ENCODE data around the gene ZNF486. TPM values are rescaled to one million over a fixed set of nuclear protein-coding genes. Genes with fewer than 3 reads are reported as not detected.

Gene ZNF486
- total RNA-seq, 1 donor from 2014 or later: 31.8 TPM

DNA sequence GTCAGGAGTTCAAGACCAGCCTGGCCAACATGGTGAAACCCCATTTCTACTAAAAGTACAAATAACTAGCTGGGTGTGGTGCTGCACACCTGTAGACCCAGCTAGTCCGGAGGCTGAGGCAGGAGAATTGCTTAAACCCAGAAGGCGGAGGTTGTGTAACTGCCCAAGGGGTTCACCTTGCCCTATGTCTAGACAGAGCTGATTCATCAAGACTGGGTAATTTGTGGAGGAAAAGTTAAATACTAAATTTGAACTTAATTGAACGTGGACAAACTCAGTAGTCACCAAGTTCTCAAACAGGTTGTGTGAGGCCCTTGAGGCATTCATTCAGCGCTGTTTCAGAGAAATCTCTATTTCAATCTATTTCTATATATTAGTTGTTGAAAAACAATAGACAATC lies 13.7 kb upstream of the ZNF486 start:
- no peak for DNase-seq (ENCODE audit: low spot score, unreplicated experiment)
- no peak overlapping the region for H3K4me3 Mint-ChIP-seq (ENCODE audit: low read depth)
- H3K27ac Mint-ChIP-seq: no peak overlapping the region
- H3K36me3 Mint-ChIP-seq (ENCODE audit: insufficient read depth): peaks cover 9% of the 10 kb centered on the region
- peaks cover 15% of the 10 kb centered on the region for H3K4me1 Mint-ChIP-seq (ENCODE audit: low read depth)
- H3K27me3 Mint-ChIP-seq: no peaks in the 10 kb centered on the region
- H3K9me3 Mint-ChIP-seq (ENCODE audit: low read depth): no peaks in the 10 kb centered on the region
- TF ChIP-seq, protein P1, sequence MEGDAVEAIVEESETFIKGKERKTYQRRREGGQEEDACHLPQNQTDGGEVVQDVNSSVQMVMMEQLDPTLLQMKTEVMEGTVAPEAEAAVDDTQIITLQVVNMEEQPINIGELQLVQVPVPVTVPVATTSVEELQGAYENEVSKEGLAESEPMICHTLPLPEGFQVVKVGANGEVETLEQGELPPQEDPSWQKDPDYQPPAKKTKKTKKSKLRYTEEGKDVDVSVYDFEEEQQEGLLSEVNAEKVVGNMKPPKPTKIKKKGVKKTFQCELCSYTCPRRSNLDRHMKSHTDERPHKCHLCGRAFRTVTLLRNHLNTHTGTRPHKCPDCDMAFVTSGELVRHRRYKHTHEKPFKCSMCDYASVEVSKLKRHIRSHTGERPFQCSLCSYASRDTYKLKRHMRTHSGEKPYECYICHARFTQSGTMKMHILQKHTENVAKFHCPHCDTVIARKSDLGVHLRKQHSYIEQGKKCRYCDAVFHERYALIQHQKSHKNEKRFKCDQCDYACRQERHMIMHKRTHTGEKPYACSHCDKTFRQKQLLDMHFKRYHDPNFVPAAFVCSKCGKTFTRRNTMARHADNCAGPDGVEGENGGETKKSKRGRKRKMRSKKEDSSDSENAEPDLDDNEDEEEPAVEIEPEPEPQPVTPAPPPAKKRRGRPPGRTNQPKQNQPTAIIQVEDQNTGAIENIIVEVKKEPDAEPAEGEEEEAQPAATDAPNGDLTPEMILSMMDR (IDR thresholded peaks at IDR 0.05; ENCODE audit: unreplicated experiment): no peak

DNA sequence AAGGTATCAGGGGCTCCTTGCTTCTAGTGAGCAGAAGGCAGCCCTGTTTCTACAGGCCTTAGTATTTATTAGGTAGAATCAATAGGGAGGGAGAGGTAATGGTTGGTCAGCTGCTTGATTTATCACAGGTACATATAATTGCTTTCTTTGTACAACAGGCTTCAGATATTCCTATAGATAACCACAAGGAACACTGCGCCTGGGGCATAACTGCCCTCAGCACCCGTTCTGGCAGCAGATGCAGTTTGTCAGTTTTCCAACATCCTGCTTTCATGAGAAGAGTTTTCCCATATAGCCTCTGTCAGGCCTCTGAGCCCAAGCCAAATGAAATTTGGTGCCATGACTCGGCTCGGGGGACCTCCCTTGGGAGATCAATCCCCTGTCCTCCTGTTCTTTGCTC lies 12.4 kb upstream of the ZNF486 start:
- Mint-ChIP-seq H3K27ac (no peak overlapping the region), H3K4me1 (ENCODE audit: low read depth) (peaks cover 15% of the 10 kb centered on the region), H3K9me3 (ENCODE audit: low read depth) (no peaks in the 10 kb centered on the region), H3K4me3 (ENCODE audit: low read depth) (no peak overlapping the region), H3K36me3 (ENCODE audit: insufficient read depth) (peaks cover 9% of the 10 kb centered on the region), H3K27me3 (no peaks in the 10 kb centered on the region)
- DNase-seq (ENCODE audit: low spot score, unreplicated experiment): no peak
- TF ChIP-seq, protein P1 (IDR thresholded peaks at IDR 0.05; ENCODE audit: unreplicated experiment): no peak

DNA sequence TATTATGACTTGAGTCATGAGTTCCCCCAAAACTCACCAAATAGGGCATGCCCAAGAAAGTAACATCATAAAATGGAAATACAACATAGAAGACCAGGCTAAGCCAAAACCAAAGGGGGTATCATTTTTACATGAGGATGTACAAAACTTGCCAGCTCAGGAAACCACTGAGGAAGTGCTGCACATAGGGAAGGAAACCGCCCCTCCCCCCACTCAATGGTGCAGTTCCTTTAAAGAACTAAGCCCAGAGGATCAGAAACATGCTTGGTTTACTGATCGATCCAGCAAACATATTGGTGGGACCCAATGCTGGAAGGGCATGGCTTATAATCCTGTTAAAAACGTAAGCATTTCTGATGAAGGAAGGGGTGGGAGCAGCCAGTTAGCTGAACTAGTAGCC lies 4.2 kb upstream of the ZNF486 start:
- Mint-ChIP-seq H3K27me3 (no peaks in the 10 kb centered on the region), H3K4me1 (ENCODE audit: low read depth) (peaks cover 24% of the 10 kb centered on the region), H3K36me3 (ENCODE audit: insufficient read depth) (peaks cover 6% of the 10 kb centered on the region), H3K4me3 (ENCODE audit: low read depth) (no peak overlapping the region), H3K27ac (no peak overlapping the region), H3K9me3 (ENCODE audit: low read depth) (peaks cover 3% of the 10 kb centered on the region)
- TF ChIP-seq, protein P1 (IDR thresholded peaks at IDR 0.05; ENCODE audit: unreplicated experiment): no peak
- no peak for DNase-seq (ENCODE audit: low spot score, unreplicated experiment)

DNA sequence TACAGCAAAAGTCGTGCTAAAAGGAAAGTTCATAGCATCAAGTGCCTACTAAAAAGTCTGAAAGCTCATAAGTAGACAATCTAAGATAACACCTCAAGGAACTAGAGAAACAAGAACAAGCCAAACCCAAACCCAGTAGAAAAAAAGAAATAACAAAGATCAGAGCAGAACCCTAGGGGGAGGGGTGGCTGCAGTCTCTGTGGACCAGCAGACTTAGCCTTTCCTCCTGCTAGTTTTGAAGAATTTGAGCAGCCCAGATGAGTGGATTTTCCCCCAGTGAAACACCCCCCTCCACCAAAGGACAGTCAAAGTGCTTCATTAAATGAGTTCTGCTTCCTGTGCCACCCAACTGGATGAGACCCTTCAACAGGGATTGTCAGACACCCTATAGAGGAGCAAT lies 2.6 kb upstream of the ZNF486 start:
- Mint-ChIP-seq H3K9me3 (ENCODE audit: low read depth) (peaks cover 3% of the 10 kb centered on the region), H3K36me3 (ENCODE audit: insufficient read depth) (peaks cover 15% of the 10 kb centered on the region), H3K4me3 (ENCODE audit: low read depth) (no peak overlapping the region), H3K27ac (peak overlapping the region; percentile 10), H3K27me3 (no peaks in the 10 kb centered on the region), H3K4me1 (ENCODE audit: low read depth) (peaks cover 25% of the 10 kb centered on the region)
- TF ChIP-seq, protein P1 (IDR thresholded peaks at IDR 0.05; ENCODE audit: unreplicated experiment): no peak
- DNase-seq (ENCODE audit: low spot score, unreplicated experiment): no peak

DNA sequence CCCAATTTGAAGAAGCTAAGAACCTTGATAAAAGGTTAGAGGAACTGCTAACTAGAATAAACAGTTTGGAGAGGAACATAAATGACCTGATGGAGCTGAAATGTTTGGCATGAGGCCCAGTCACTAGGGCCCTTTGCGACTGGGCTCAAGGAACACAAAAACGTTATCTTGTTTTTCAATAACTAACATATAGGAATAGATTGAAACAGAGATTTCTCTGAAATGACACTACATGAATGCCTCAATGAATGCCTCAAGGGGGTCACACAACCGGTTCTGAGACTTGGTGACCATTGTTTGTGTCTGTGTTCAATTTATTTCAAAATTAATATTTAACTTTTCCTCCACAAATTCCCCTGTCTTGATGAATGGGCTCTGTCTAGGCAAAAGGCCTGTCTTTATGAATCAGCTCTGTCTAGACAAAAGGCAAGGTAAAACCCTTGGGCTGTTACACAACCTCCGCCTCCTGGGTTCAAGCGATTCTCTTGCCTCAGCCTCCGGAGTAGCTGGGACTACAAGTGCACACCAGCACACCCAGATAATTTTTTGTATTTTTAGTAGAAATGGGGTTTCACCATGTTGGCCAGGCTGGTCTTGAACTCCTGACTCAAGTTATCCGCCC lies 932 bp upstream of the ZNF486 start:
- H3K36me3 Mint-ChIP-seq (ENCODE audit: insufficient read depth): peaks cover 26% of the 10 kb centered on the region
- peak overlapping the region; percentile 80 for H3K27ac Mint-ChIP-seq
- TF ChIP-seq, protein P1 (IDR thresholded peaks at IDR 0.05; ENCODE audit: unreplicated experiment): no peak

More for the DNA sequence above, 932 bp upstream of the ZNF486 start:
- Mint-ChIP-seq H3K4me3 (ENCODE audit: low read depth) (no peak overlapping the region), H3K9me3 (ENCODE audit: low read depth) (peaks cover 7% of the 10 kb centered on the region), H3K4me1 (ENCODE audit: low read depth) (peaks cover 30% of the 10 kb centered on the region), H3K27me3 (no peaks in the 10 kb centered on the region)
- DNase-seq (ENCODE audit: low spot score, unreplicated experiment): no peak
